ENCODE data around the gene TNNT2. TPM values are rescaled to one million over a fixed set of nuclear protein-coding genes. Genes with fewer than 3 reads are reported as not detected.

The TNNT2 gene
- total RNA-seq (not detected), total RNA-seq (0 reads per million in 2 donors)

DNA sequence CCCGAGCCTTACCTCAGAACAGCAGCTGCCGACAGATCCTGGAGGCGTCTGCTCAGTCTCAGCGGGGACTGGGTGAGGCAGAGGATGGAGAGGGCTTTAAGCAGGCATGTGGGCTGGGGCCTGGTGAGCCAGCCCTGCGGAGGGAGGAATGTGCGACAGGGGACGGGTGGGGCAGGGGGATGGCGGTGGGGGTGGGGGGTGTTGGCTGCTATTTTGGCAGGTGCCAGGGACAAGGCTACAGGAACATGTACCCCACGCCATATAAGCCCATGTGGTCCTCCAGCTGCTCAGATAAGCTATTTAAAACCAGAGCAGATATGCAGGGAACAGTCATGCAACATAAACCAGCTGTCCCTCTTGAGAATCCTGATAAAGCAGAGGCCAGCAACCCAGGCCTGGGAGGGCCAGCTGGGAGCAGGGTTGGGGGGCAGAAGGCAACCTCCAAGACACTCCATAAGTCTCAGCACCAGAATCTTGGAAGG is at the start of gene TNNT2:
TNNT2 (minus strand) TSS at position 70 of the 482 bp plus-strand sequence. CDS start 4,426 bp downstream, outside the sequence.
- no peaks in the 10 kb centered on the region for H3K9me3 ChIP-seq (ENCODE audit: control insufficient read depth, low read length, poor library complexity, severe bottlenecking)
- peaks cover 50% of the 10 kb centered on the region for H3K27me3 Mint-ChIP-seq
- no peaks in the 10 kb centered on the region for H3K36me3 Mint-ChIP-seq (ENCODE audit: low read depth)
- ATAC-seq: no peak
- no peak within 1 kb of the TSS for H3K4me3 Mint-ChIP-seq
- H3K4me1 Mint-ChIP-seq: peaks cover 2% of the 10 kb centered on the region
- DNase-seq: no peak
- H3K27ac Mint-ChIP-seq: no peak within 1 kb of the TSS

DNA sequence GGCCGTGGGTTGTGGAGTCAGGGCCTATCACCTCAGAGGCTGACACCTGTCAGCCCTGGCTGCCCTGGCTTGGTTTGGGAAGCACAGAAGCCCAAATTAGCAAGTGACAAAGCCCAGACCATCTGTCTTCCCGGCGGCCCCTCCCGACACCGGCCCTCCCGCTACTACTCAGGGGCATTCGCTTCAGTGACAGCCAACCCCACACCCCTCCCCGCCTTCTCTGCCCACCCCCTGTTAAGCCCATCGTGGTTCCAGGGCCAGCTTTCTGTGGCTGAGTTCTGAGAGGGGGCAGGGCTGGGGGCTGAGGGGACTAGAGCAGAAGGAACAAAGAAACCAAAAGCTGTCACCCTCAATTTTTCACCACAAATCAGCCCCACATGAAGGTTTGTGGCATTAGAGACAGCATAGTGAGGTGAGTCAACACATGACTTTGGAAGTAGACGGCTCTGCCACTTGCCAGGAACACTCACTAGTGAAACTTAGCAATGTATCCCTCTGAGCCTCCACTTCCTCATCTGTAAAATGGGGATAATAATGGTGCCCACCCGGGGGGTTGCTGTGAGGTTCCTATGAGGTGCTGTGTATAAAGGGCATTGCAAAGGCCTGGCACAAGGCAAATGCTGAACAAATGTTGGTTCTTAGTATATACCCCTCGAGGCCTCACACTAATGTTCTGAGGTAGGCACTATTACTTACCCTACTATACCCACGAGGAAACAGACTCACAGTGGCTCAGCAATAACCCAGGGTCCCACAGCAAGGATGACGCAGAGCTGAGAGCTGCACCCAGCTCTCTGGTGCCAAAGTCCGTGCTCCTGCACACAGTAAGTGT is 49.2 kb upstream of the TNNT2 start:
- H3K4me1 Mint-ChIP-seq: peaks cover 4% of the 10 kb centered on the region
- DNase-seq: no peak
- H3K27me3 Mint-ChIP-seq: peaks cover 28% of the 10 kb centered on the region
- H3K27ac Mint-ChIP-seq: no peak overlapping the region
- no peak overlapping the region for H3K4me3 Mint-ChIP-seq
- H3K9me3 ChIP-seq (ENCODE audit: control insufficient read depth, low read length, poor library complexity, severe bottlenecking): no peaks in the 10 kb centered on the region
- peaks cover 6% of the 10 kb centered on the region for H3K36me3 Mint-ChIP-seq (ENCODE audit: low read depth)
- ATAC-seq: no peak

DNA sequence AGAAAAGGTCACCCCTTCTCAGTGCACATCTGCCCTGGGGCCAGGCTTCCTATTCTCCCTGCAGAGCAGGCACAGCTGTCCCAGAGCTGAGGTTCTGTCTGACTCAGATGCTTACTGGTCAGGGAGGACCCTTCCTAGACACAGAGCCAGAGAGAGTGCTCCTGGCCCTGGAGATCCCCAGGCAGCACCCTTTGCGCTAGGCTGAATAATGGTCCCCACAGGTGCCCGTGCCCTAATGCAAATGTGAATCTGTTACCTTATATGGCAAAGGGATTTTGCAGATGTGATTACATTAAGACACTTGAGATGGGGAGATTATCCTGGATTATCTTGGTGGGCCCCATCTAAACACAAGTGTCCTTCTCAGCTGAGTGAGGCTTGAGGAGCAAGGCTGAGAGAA is 46.7 kb upstream of the TNNT2 start:
- no peaks in the 10 kb centered on the region for H3K9me3 ChIP-seq (ENCODE audit: control insufficient read depth, low read length, poor library complexity, severe bottlenecking)
- H3K27ac Mint-ChIP-seq: no peak overlapping the region
- peaks cover 23% of the 10 kb centered on the region for H3K27me3 Mint-ChIP-seq
- ATAC-seq (no peak), DNase-seq (no peak)
- H3K36me3 Mint-ChIP-seq (ENCODE audit: low read depth): peaks cover 2% of the 10 kb centered on the region
- peaks cover 2% of the 10 kb centered on the region for H3K4me1 Mint-ChIP-seq
- no peak overlapping the region for H3K4me3 Mint-ChIP-seq

- DNase-seq: no peak
- no peaks in the 10 kb centered on the region for H3K9me3 ChIP-seq (ENCODE audit: control insufficient read depth, low read length, poor library complexity, severe bottlenecking)
- Mint-ChIP-seq H3K36me3 (ENCODE audit: low read depth) (peaks cover 2% of the 10 kb centered on the region), H3K27me3 (peaks cover 20% of the 10 kb centered on the region), H3K27ac (no peak overlapping the region), H3K4me1 (peaks cover 2% of the 10 kb centered on the region), H3K4me3 (no peak overlapping the region)
- ATAC-seq: no peak
Measured at GRCh38 chr1:201423655-201424054, 46.2 kb upstream of the TNNT2 start.

DNA sequence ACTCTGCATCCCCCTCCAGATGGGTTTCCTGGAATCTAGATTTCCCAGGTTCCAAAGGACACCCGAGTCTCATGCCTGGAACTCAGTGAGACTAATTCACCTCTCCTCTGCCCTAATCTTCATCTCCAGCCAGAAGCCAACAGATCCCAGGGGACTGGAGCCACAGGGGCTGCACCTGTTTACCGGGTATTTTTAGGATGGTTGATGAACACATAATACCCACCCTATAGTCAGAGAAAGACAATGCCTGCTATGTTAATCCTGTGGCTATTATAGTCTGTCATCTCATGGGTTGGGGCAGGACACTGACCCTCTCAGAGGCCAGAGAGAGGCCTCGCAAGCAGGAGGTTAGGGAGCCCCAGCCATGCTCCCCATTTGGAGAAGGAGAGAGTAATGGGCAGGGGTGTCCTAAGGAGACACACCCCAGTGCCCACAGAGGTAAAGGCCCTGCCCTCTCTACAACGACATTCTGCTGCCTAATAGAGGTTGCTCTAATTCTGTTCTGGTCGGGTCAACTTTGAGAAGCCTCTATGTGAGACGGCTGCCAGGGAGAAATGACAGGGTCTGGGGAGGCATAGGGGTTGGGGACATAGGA is 45.1 kb upstream of the TNNT2 start:
- peaks cover 22% of the 10 kb centered on the region for H3K27me3 Mint-ChIP-seq
- ATAC-seq (no peak), DNase-seq (no peak)
- no peak overlapping the region for H3K27ac Mint-ChIP-seq
- no peaks in the 10 kb centered on the region for H3K9me3 ChIP-seq (ENCODE audit: control insufficient read depth, low read length, poor library complexity, severe bottlenecking)
- peaks cover 2% of the 10 kb centered on the region for H3K36me3 Mint-ChIP-seq (ENCODE audit: low read depth)
- H3K4me1 Mint-ChIP-seq: peaks cover 2% of the 10 kb centered on the region
- H3K4me3 Mint-ChIP-seq: no peak overlapping the region

DNA sequence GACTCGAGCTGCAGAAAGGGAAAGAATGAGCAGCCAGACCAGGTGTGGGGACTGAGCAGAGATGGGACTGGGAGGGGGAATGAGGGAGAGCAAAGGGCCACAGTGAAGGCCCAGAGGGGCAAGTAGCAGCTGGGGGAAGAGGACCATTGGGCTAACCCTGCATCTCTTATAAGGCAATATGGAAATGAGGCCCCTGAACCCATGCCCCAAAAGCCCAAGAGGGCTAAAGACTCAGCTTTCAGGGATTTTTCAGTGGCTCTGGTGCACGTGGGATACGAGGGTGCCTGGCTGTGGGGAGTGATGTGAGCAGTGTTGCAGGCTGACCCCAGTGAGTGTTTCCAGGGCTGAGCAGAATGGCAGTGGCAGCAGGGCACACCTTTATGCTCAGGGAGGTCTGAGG is 44.5 kb upstream of the TNNT2 start:
- Mint-ChIP-seq H3K4me3 (no peak overlapping the region), H3K27ac (no peak overlapping the region), H3K36me3 (ENCODE audit: low read depth) (peaks cover 2% of the 10 kb centered on the region)

GRCh38 chr1:201421041-201421440 is 43.6 kb upstream of the TNNT2 start:
- peaks cover 2% of the 10 kb centered on the region for H3K36me3 Mint-ChIP-seq (ENCODE audit: low read depth)
- peaks cover 2% of the 10 kb centered on the region for H3K4me1 Mint-ChIP-seq
- DNase-seq: no peak
- H3K4me3 Mint-ChIP-seq: no peak overlapping the region
- H3K27me3 Mint-ChIP-seq: peaks cover 36% of the 10 kb centered on the region
- H3K9me3 ChIP-seq (ENCODE audit: control insufficient read depth, low read length, poor library complexity, severe bottlenecking): no peaks in the 10 kb centered on the region
- ATAC-seq: no peak
- H3K27ac Mint-ChIP-seq: no peak overlapping the region

More for the DNA sequence above, 44.5 kb upstream of the TNNT2 start:
- no peaks in the 10 kb centered on the region for H3K9me3 ChIP-seq (ENCODE audit: control insufficient read depth, low read length, poor library complexity, severe bottlenecking)
- ATAC-seq (no peak), DNase-seq (no peak)
- H3K4me1 Mint-ChIP-seq: peaks cover 2% of the 10 kb centered on the region
- H3K27me3 Mint-ChIP-seq: peaks cover 27% of the 10 kb centered on the region

DNA sequence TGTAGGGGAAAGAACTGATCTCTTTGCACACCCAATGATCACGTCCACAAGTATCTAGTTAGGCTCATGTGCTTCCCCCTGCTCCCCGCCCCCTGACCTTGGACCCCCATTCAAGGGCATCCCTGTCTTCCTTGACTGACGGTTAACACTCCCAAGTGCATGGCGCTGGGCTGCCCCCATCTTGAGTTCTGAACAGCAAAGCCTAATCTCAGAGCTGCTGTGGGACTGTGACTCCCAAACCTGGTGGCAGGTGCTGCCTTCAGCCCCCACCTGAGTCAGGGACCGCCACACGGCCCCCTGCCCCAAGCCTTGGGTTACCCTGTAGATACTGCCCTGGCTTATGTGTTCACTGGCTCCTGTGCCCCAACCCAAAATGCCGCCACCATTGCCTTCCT is 43.1 kb upstream of the TNNT2 start:
- no peaks in the 10 kb centered on the region for H3K9me3 ChIP-seq (ENCODE audit: control insufficient read depth, low read length, poor library complexity, severe bottlenecking)
- ATAC-seq (no peak), DNase-seq (no peak)
- H3K4me3 Mint-ChIP-seq: no peak overlapping the region
- no peak overlapping the region for H3K27ac Mint-ChIP-seq
- H3K4me1 Mint-ChIP-seq: peaks cover 2% of the 10 kb centered on the region
- H3K27me3 Mint-ChIP-seq: peaks cover 40% of the 10 kb centered on the region
- peaks cover 2% of the 10 kb centered on the region for H3K36me3 Mint-ChIP-seq (ENCODE audit: low read depth)

- ATAC-seq: no peak
Measured at GRCh38 chr1:201419746-201420607, 42.5 kb upstream of the TNNT2 start.

GRCh38 chr1:201419256-201419655 is 41.8 kb upstream of the TNNT2 start:
- DNase-seq: no peak
- H3K4me3 Mint-ChIP-seq: no peak overlapping the region
- peaks cover 2% of the 10 kb centered on the region for H3K4me1 Mint-ChIP-seq
- no peak overlapping the region for H3K27ac Mint-ChIP-seq
- no peak for ATAC-seq
- H3K27me3 Mint-ChIP-seq: peaks cover 50% of the 10 kb centered on the region
- no peaks in the 10 kb centered on the region for H3K9me3 ChIP-seq (ENCODE audit: control insufficient read depth, low read length, poor library complexity, severe bottlenecking)
- no peaks in the 10 kb centered on the region for H3K36me3 Mint-ChIP-seq (ENCODE audit: low read depth)

More at GRCh38 chr1:201419746-201420607, 42.5 kb upstream of the TNNT2 start:
- DNase-seq: no peak
- no peaks in the 10 kb centered on the region for H3K9me3 ChIP-seq (ENCODE audit: control insufficient read depth, low read length, poor library complexity, severe bottlenecking)
- peaks cover 46% of the 10 kb centered on the region for H3K27me3 Mint-ChIP-seq
- H3K27ac Mint-ChIP-seq: no peak overlapping the region
- H3K4me1 Mint-ChIP-seq: peaks cover 2% of the 10 kb centered on the region
- no peaks in the 10 kb centered on the region for H3K36me3 Mint-ChIP-seq (ENCODE audit: low read depth)
- no peak overlapping the region for H3K4me3 Mint-ChIP-seq

- DNase-seq (no peak), ATAC-seq (no peak)
- peaks cover 50% of the 10 kb centered on the region for H3K27me3 Mint-ChIP-seq
- no peaks in the 10 kb centered on the region for H3K36me3 Mint-ChIP-seq (ENCODE audit: low read depth)
- no peak overlapping the region for H3K4me3 Mint-ChIP-seq
- H3K27ac Mint-ChIP-seq: no peak overlapping the region
- H3K9me3 ChIP-seq (ENCODE audit: control insufficient read depth, low read length, poor library complexity, severe bottlenecking): no peaks in the 10 kb centered on the region
- H3K4me1 Mint-ChIP-seq: peaks cover 2% of the 10 kb centered on the region
Measured at GRCh38 chr1:201418461-201418860, 41.0 kb upstream of the TNNT2 start.

- Mint-ChIP-seq H3K27me3 (peaks cover 57% of the 10 kb centered on the region), H3K36me3 (ENCODE audit: low read depth) (no peaks in the 10 kb centered on the region), H3K27ac (no peak overlapping the region), H3K4me3 (no peak overlapping the region), H3K4me1 (no peaks in the 10 kb centered on the region)
- no peaks in the 10 kb centered on the region for H3K9me3 ChIP-seq (ENCODE audit: control insufficient read depth, low read length, poor library complexity, severe bottlenecking)
- ATAC-seq (no peak), DNase-seq (no peak)
Measured at GRCh38 chr1:201414051-201414738, 36.7 kb upstream of the TNNT2 start.
